Choroid plexus epithelial cell (primary cell): Measurements from ENCODE around the gene ARHGAP28.

Source experiments
- DNase-seq: peaks from one replicate; pipeline ENCODE4 v3.0.0-alpha.2; 2010; ENCODE audit warnings: low read depth
- H3K4me3 ChIP-seq: 2 replicates; pipeline ENCODE4 v1.5.1; 2011; ENCODE audit warnings: low read depth, mild to moderate bottlenecking, control low read depth, low read length, moderate library complexity
- TF ChIP-seq, protein P1 (sequence below): conservative IDR thresholded peaks from 2 replicates; pipeline ENCODE4 v1.5.1; 2011; ENCODE audit warnings: low read depth, mild to moderate bottlenecking, control low read depth, inconsistent platforms, low read length, moderate library complexity

The ARHGAP28 gene

DNA sequence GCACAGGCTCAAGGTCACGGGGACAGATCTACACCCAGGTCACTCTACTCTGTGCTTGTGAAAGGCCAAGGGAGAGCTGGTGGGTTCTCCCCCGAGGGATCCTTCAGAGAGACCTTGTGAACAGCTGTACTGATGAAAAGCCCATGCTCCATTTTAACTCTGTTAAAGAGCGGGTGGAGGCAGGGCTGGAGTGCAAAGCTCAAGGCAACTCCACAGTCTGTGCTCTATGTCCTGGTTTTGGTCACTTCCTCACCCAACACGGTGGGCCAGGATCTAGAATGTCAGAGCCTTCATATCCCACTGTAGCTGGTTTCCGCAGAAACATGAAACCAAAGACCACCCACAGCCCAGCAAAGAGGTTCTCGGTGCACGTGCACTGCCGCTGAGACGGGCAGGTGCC is 210.9 kb downstream of the ARHGAP28 start:
- no peak for DNase-seq
- TF ChIP-seq, protein P1, sequence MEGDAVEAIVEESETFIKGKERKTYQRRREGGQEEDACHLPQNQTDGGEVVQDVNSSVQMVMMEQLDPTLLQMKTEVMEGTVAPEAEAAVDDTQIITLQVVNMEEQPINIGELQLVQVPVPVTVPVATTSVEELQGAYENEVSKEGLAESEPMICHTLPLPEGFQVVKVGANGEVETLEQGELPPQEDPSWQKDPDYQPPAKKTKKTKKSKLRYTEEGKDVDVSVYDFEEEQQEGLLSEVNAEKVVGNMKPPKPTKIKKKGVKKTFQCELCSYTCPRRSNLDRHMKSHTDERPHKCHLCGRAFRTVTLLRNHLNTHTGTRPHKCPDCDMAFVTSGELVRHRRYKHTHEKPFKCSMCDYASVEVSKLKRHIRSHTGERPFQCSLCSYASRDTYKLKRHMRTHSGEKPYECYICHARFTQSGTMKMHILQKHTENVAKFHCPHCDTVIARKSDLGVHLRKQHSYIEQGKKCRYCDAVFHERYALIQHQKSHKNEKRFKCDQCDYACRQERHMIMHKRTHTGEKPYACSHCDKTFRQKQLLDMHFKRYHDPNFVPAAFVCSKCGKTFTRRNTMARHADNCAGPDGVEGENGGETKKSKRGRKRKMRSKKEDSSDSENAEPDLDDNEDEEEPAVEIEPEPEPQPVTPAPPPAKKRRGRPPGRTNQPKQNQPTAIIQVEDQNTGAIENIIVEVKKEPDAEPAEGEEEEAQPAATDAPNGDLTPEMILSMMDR = no peak
- no peak overlapping the region for H3K4me3 ChIP-seq

DNA sequence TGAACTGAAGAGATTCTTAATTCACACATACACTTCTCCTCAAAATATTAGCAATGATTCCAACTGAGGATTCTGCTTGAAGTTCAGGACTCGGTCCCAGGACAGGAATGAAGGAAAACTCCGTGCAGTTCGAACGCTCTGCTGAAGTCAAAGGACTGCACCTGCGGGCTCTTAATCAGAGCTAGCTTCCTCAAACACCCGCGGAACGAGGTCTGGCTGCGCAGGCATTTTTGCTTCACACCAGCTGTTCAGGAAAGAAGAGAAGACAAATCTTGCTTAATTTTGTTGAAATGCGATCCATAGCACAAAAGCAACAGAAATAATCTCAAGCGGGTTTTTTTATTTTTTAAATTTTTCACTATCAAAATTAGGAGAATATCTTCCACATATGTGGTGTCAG is 212.5 kb downstream of the ARHGAP28 start:
- no peak overlapping the region for H3K4me3 ChIP-seq

DNA sequence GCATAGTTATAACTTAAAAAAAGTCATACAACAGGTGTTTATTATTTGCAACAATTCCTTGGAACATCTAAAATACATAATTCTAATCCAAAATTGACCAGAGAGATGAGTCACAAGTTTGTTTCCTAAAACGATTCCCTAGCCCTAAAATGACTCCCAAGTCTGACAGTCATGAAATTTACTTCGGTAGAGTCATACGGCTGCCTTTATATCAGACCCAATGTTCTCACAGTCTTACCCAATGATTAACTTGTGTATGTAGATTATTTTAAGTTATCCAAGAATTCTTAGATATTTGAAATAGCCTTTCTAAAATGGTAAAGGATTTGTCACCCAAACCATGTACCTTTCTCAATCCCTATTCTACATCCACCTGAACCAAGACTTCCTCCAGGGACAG is 213.2 kb downstream of the ARHGAP28 start:
- DNase-seq = no peak
- no peak overlapping the region for H3K4me3 ChIP-seq
- TF ChIP-seq, protein P1 = no peak

More for the DNA sequence above, 212.5 kb downstream of the ARHGAP28 start:
- no peak for DNase-seq
- TF ChIP-seq, protein P1 = no peak

DNA sequence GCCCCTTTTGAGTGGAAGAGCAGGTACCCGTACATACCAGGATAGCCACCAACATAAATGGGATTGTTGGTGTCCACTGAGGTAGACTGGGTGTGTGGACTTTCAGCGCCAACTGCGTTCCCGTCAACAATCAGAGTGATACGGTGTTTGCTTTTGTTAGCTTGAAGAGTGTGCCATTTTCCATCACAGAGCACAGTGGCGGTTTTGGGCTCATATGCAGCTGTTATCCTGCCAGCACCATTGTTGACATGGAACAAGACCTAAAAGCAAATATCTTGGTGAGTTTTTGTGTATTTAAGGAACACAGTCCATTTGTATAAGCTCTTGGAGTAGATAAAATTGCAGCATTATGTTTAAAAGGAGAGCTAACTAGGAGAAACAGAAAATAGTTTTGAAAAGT is 213.6 kb downstream of the ARHGAP28 start:
- H3K4me3 ChIP-seq = no peak overlapping the region
- TF ChIP-seq, protein P1 = no peak
- DNase-seq = no peak

DNA sequence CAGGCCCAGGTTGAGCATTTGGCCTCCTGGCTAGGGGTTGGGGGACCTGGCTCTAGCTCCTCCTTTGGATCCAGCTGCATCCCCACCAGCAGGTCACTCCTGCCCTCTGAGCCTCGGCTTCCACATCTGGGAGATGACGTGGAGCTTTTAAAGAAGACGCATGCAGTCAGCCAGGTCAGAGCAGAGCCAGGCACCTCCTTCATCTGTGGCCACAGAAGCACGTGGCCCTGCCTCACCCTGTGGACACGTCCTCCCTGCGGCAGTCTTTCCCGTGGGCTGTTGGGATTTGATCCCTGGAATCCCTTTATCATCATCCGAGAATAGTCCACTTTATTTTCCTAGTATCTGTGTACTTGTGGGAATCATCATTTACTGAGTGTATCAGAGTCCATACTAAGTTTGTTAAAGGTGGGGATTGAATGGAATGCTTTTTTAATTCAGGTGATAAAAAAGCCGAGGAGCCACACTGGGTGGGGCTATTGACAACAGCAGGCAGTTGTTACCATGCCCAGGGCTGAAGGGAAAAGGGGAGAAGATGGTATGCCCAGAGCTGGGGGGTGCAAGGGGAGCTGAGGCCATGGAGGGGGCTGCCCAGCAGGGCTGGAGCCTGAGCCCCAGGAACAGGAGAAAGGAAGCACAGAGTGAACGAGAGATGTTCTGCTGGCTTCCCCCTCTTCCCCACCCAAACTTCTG is 218.0 kb downstream of the ARHGAP28 start:
- TF ChIP-seq, protein P1 = no peak
- no peak for DNase-seq
- H3K4me3 ChIP-seq = no peak overlapping the region

DNA sequence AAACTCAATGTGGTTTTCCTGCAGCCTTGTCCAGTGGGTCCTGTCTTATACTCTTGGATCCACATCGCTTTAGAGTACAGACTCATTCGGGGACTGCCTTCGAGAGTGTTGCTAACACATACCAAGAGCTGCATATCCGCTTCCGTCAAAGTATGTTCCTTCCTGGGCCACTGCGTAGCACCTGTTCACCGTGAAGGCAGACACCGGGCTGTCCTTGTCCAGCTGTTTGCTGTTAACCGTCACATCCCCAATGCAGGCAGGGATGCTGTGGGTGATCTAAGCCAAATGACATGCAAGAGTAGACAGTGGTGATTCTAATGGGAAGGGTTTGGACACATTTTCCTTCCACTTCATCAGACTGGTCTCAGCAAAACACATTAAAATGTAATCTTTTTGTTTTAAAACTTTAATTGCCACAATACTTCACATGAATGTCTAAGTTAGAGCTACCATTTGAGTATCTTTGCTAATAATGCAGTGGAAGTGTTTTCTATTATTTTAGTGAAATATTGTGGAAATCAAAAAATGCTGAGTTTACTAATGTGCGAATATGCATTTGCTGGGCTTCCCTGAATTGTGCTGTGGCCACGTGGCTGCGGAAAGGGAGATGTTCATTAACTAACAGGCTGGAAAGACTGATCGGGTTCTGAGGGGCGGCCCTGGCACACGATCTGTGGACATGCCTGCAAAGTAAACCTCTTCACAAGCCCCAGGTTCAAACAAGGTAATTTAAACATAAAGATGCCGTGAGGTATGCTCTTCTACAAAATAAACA is 219.0 kb downstream of the ARHGAP28 start:
- no peak for DNase-seq
- TF ChIP-seq, protein P1 = no peak
- H3K4me3 ChIP-seq = no peak overlapping the region
